ENCODE data around the gene ZXDC.

ZXDC gene

GRCh38 chr3:126389112-126389793 lies 86.4 kb downstream of the ZXDC start:
- Histone ChIP-seq H3K27me3 (ENCODE audit: insufficient read depth, low read length, poor library complexity, severe bottlenecking) (no peaks in the 10 kb centered on the region), H3K9me3 (ENCODE audit: insufficient read depth, low read depth, low read length) (no peaks in the 10 kb centered on the region), H2AFZ (ENCODE audit: low read length) (no peak overlapping the region), H3K4me3 (ENCODE audit: low read length, poor library complexity, severe bottlenecking) (no peak overlapping the region), H3K9me2 (replicated peaks; ENCODE audit: low read depth, low read length) (no peaks in the 10 kb centered on the region), H3K9ac (ENCODE audit: low read depth, low read length, poor library complexity, severe bottlenecking) (no peak overlapping the region), H3K36me3 (ENCODE audit: insufficient read depth, low read length) (no peaks in the 10 kb centered on the region), H4K20me1 (ENCODE audit: insufficient read depth, low read length, poor library complexity, severe bottlenecking) (no peaks in the 10 kb centered on the region), H3K4me1 (ENCODE audit: insufficient read depth, low read length, poor library complexity, severe bottlenecking) (peaks cover 5% of the 10 kb centered on the region), H3K4me2 (ENCODE audit: low read depth, low read length, poor library complexity, severe bottlenecking) (no peak overlapping the region), H3F3A (ENCODE audit: low read depth) (no peaks in the 10 kb centered on the region), H3K79me2 (ENCODE audit: insufficient read depth, low read length) (no peaks in the 10 kb centered on the region)
- no peak for TF ChIP-seq EZH2phosphoT487 (IDR thresholded peaks at IDR 0.05; ENCODE audit: borderline replicate concordance)
- TF ChIP-seq CTCF (conservative IDR thresholded peaks at IDR 0.05; ENCODE audit: low read length), result no peak

Measured in Loucy (cell line).